MCF 10A (cell line): ENCODE measurements around the gene KDM4B. TPM values are rescaled to one million over a fixed set of nuclear protein-coding genes. Genes with fewer than 3 reads are reported as not detected.

Experiments used
- BruUV-seq: library from RNA; stranded (reverse); fragments of 400-500 nt; replicated peaks from 2 replicates; lab custom pipeline; 2021; lab: Mats Ljungman, UMichigan
- CTCF ChIA-PET: fragments of 300-600 bp; sonication (Branson Sonifier 250); formaldehyde crosslinking; extraction: SDS; loops from one replicate; lab custom pipeline; 2021; ENCODE audit warnings: antibody characterized with exemption, inconsistent platforms; lab: Yijun Ruan, JAX
- POLR2A ChIA-PET: fragments of 300-600, 350-650 bp; sonication (Branson Sonifier 250); formaldehyde crosslinking; extraction: SDS; loops from one replicate; lab custom pipeline; 2020; ENCODE audit warnings: antibody characterized with exemption, inconsistent platforms; lab: Yijun Ruan, JAX
- DNase-seq: peaks from one replicate; pipeline ENCODE4 v3.0.0-alpha.2; 2018; ENCODE audit not compliant: unreplicated experiment
- H3K27ac Mint-ChIP-seq: one replicate; pipeline ENCODE4 v1.8.0; 2022; ENCODE audit warnings: mild to moderate bottlenecking, low read depth, mixed read lengths; ENCODE audit not compliant: unreplicated experiment
- H3K27me3 Mint-ChIP-seq: one replicate; pipeline ENCODE4 v1.8.0; 2022; ENCODE audit warnings: mixed read lengths; ENCODE audit not compliant: insufficient read depth, unreplicated experiment
- H3K36me3 Mint-ChIP-seq: one replicate; pipeline ENCODE4 v1.8.0; 2022; ENCODE audit warnings: mild to moderate bottlenecking, moderate library complexity, mixed read lengths; ENCODE audit not compliant: insufficient read depth, unreplicated experiment
- H3K4me1 Mint-ChIP-seq: one replicate; pipeline ENCODE4 v1.8.0; 2022; ENCODE audit warnings: mixed read lengths; ENCODE audit not compliant: insufficient read depth, unreplicated experiment
- H3K4me3 Mint-ChIP-seq: one replicate; pipeline ENCODE4 v1.8.0; 2022; ENCODE audit warnings: mild to moderate bottlenecking, moderate library complexity, mixed read lengths; ENCODE audit not compliant: unreplicated experiment
- H3K9me3 Mint-ChIP-seq: one replicate; pipeline ENCODE4 v1.8.0; 2022; ENCODE audit warnings: mixed read lengths; ENCODE audit not compliant: unreplicated experiment
- intact Hi-C: fragments of 100-400 bp; cut with micrococcal nuclease; formaldehyde crosslinking; loops from 2 replicates; pipeline ENCODE4 v1.14.1; 2022
- total RNA-seq: library from RNA; stranded (reverse); gene quantifications from 2 replicates; pipeline ENCODE4 v1.2.3, GENCODE V29; 2022
- TF ChIP-seq, protein P1 (sequence below): fragments of 200-600 bp; IDR thresholded peaks from one replicate; pipeline ENCODE4 v1.8.0; 2022; ENCODE audit warnings: antibody characterized with exemption, mild to moderate bottlenecking; ENCODE audit not compliant: unreplicated experiment

The KDM4B gene
- total RNA-seq, 1 experiment from 2014 or later: 34.4 TPM

DNA sequence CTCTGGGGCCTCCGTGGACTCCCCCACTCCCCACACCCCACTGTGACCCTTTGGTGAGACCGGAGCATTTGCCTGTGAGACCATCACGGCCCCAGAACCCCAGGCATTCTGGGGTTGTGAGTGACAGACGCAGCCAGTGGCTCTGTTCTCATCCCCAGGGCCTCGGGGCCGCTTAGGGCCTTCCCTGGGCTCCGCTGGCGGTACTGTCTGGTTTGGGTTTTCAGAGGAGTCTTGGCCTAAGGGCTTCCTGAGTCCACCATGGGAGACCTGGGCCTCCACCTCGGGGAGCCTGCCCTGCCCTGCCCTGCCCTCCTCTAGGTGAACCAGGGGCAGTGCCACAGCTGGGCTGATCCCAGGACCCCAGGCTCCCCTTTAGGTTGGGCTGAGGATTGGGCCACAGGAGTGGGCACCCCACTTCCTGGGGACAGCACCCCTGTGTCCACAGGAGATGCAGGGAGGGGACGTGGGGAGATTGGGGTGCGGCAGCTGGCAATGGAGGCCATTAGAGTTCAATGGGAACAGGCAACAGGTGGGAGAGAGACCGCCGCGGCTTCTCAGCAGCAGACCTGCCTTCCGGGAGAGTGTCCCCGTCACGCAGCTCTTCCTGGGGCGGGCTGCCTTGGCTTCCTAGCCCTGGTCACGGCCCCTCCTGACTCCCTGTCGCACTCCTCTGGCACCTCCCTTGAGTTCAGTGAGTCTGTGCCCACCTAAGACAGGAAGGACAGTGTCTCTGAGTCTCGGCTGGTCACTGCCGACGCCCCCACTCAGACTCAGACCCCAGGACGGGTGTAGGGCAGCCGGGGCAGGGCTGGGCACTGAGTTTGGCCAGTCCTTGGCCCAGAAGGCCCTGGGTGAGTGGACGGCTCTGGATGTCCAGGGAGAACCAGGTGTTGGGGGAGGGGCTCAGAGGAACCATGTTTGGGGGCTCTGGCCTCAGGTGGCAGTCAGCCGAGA, 164.1 kb downstream of the KDM4B start:
- Mint-ChIP-seq H3K36me3 (peaks cover 20% of the 10 kb centered on the region), H3K9me3 (no peaks in the 10 kb centered on the region), H3K27ac (no peak overlapping the region), H3K27me3 (no peaks in the 10 kb centered on the region), H3K4me1 (no peaks in the 10 kb centered on the region), H3K4me3 (no peak overlapping the region)
- DNase-seq: no peak
- BruUV-seq: no TSS peak
- POLR2A ChIA-PET: interaction anchor here (0.6 kb wide), 1 partner anchor 144 kb away, joined by 4 read pairs; no protein-coding TSS in a partner anchor
- TF ChIP-seq, protein P1, sequence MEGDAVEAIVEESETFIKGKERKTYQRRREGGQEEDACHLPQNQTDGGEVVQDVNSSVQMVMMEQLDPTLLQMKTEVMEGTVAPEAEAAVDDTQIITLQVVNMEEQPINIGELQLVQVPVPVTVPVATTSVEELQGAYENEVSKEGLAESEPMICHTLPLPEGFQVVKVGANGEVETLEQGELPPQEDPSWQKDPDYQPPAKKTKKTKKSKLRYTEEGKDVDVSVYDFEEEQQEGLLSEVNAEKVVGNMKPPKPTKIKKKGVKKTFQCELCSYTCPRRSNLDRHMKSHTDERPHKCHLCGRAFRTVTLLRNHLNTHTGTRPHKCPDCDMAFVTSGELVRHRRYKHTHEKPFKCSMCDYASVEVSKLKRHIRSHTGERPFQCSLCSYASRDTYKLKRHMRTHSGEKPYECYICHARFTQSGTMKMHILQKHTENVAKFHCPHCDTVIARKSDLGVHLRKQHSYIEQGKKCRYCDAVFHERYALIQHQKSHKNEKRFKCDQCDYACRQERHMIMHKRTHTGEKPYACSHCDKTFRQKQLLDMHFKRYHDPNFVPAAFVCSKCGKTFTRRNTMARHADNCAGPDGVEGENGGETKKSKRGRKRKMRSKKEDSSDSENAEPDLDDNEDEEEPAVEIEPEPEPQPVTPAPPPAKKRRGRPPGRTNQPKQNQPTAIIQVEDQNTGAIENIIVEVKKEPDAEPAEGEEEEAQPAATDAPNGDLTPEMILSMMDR: no peak
- CTCF ChIA-PET: no interaction called here
- intact Hi-C loops: no loop called here

DNA sequence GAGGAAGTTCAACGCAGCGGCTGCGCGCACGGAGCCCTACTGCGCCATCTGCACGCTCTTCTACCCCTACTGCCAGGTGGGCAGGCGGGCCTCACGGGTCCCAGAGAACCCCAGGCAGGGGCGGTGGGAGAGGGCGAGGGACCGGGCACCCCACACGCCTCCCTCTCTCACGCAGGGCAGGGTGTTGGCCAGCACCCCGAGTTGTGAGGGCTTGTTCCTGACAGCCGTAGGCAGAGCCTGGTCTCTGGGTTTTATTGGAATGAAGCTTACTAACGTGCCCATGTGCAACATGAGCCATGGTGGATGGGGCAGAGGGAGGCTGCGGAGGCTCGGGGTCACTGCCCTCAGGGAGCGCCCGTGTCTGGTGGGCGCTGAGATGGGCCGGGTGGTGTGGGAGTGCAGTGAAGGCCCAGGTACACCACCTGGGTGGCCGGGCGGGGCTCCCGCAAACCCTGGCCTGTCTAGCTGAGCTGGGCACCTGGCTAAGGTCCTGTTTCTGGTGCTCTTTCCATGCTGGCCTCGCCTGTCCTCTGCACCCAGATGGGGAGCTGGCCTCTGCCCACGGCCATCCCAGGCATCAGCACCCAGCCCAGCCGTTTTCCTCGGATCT, 165.2 kb downstream of the KDM4B start:
- Mint-ChIP-seq H3K9me3 (no peaks in the 10 kb centered on the region), H3K4me3 (no peak overlapping the region), H3K27me3 (no peaks in the 10 kb centered on the region), H3K4me1 (peaks cover 2% of the 10 kb centered on the region), H3K36me3 (peaks cover 20% of the 10 kb centered on the region), H3K27ac (no peak overlapping the region)
- TF ChIP-seq, protein P1: no peak
- ChIA-PET CTCF (no interaction called here), POLR2A (no interaction called here)
- no TSS peak for BruUV-seq
- no peak for DNase-seq
- intact Hi-C loops: no loop called here

DNA sequence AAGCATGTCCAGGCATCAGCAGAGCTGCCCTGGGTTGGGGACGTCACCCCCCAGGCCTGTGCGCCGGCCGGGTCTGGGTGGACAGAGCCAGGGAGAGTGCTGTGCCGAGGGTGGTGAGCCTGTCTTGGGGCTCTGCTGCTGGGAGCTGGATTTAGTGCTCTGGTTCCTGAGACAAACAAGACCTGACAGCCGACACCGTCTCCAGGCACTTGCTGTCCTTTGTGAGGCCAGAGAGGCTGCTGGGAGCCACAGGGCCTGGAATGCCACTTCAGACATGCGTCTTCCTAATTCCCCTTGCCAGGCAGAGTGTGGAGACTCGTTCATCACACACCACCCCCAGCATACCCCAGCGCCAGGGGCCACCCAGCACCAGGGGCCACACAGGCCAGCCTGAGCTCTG, 165.8 kb downstream of the KDM4B start:
- CTCF ChIA-PET: no interaction called here
- TF ChIP-seq, protein P1: no peak

More for the DNA sequence above, 165.8 kb downstream of the KDM4B start:
- H3K27ac Mint-ChIP-seq: no peak overlapping the region
- H3K27me3 Mint-ChIP-seq: no peaks in the 10 kb centered on the region
- peaks cover 5% of the 10 kb centered on the region for H3K4me1 Mint-ChIP-seq
- peaks cover 20% of the 10 kb centered on the region for H3K36me3 Mint-ChIP-seq
- H3K4me3 Mint-ChIP-seq: no peak overlapping the region
- BruUV-seq: no TSS peak
- H3K9me3 Mint-ChIP-seq: no peaks in the 10 kb centered on the region
- POLR2A ChIA-PET: no interaction called here
- DNase-seq: no peak
- intact Hi-C loops: no loop called here
